ENCODE results near the gene KRTAP4-7. TPM values are rescaled to one million over a fixed set of nuclear protein-coding genes. Genes with fewer than 3 reads are reported as not detected.
"Not testable (repeated sequence)": the region's sequence is repeated elsewhere in the genome, so short reads cannot be mapped to it uniquely, and the experiment has no call there.

KRTAP4-7 gene
- not detected for total RNA-seq

GRCh38 chr17:41084100-41084856 lies at the start of gene KRTAP4-7:
KRTAP4-7 (plus strand) TSS chr17:41084150; CDS start chr17:41084207, 57 bp downstream.
- H3K4me1 ChIP-seq, DNase-seq: not testable (repeated sequence)

GRCh38 chr17:41034346-41034935 lies 49.5 kb upstream of the KRTAP4-7 start, which contains the start of gene KRTAP1-3:
KRTAP1-3 (minus strand) TSS chr17:41034874; CDS start chr17:41034821, 53 bp downstream.
- H3K4me3 ChIP-seq; DNase-seq; H3K4me1 ChIP-seq; H3K9me3 ChIP-seq; H3K27me3 ChIP-seq; H3K27ac ChIP-seq; intact Hi-C loops (cut with DNase I); ATAC-seq; H3K36me3 ChIP-seq (replicated peaks in 1 of 2; ENCODE audit: insufficient read depth in 1 of 2, low read depth in 2 of 2): not testable (repeated sequence)
- whole genome bisulfite sequencing, 2 donors = 87 to 89% methylated on average over 7 to 10 of the region's 10 CpGs

More at GRCh38 chr17:41084100-41084856, at the start of gene KRTAP4-7:
- H3K9me3 ChIP-seq; H3K27ac ChIP-seq; ATAC-seq; H3K27me3 ChIP-seq; intact Hi-C loops (cut with DNase I); H3K36me3 ChIP-seq (replicated peaks in 1 of 2; ENCODE audit: insufficient read depth in 1 of 2, low read depth in 2 of 2); H3K4me3 ChIP-seq: not testable (repeated sequence)
- 53 to 58% methylated on average over 6 to 8 of the region's 14 CpGs for WGBS, 2 donors

GRCh38 chr17:41037853-41038350 lies 46.0 kb upstream of the KRTAP4-7 start:
- Histone ChIP-seq H3K4me3 (no peak overlapping the region), H3K9me3 (no peaks in the 10 kb centered on the region), H3K27me3 (no peaks in the 10 kb centered on the region), H3K4me1 (peaks cover 13% of the 10 kb centered on the region), H3K27ac (no peak overlapping the region), H3K36me3 (replicated peaks in 1 of 2; ENCODE audit: insufficient read depth in 1 of 2, low read depth in 2 of 2) (no peaks in the 10 kb centered on the region)
- ATAC-seq = no peak
- 66 to 79% methylated on average over 2 of the region's 2 CpGs for WGBS, 2 donors
- DNase-seq = no peak
- intact Hi-C loops (cut with DNase I) = no loop called here
- TF ChIP-seq CTCF (IDR thresholded peaks at IDR 0.05) (no peak), POLR2A (IDR thresholded peaks at IDR 0.05) (no peak)

GRCh38 chr17:41040783-41041571 lies 43.0 kb upstream of the KRTAP4-7 start, which contains the start of gene KRTAP1-1:
KRTAP1-1 (minus strand) TSS chr17:41041450; CDS start chr17:41041397, 53 bp downstream.
- DNase-seq (peak; percentile 62 to 82 (median 71)), ATAC-seq (peak; percentile 73)
- intact Hi-C loops (cut with DNase I); H3K36me3 ChIP-seq (replicated peaks in 1 of 2; ENCODE audit: insufficient read depth in 1 of 2, low read depth in 2 of 2); H3K9me3 ChIP-seq; H3K27me3 ChIP-seq; H3K4me3 ChIP-seq: not testable (repeated sequence)
- H3K4me1 ChIP-seq = peaks cover 13% of the 10 kb centered on the region
- H3K27ac ChIP-seq = peak within 1 kb of the TSS in 3 of 4 donors; percentile 35 to 60 (median 49)
- TF ChIP-seq CTCF (IDR thresholded peaks at IDR 0.05) = peak in 3 of 7 experiments; percentile 23 to 40 (median 32)
- 48% methylated on average over 11 to 14 of the region's 14 CpGs for WGBS, 2 donors

GRCh38 chr17:41042953-41043352 lies 41.0 kb upstream of the KRTAP4-7 start:
- Histone ChIP-seq H3K4me3 (no peak overlapping the region), H3K27me3 (no peaks in the 10 kb centered on the region), H3K27ac (no peak overlapping the region), H3K9me3 (no peaks in the 10 kb centered on the region), H3K36me3 (replicated peaks in 1 of 2; ENCODE audit: insufficient read depth in 1 of 2, low read depth in 2 of 2) (no peaks in the 10 kb centered on the region), H3K4me1 (peaks cover 13% of the 10 kb centered on the region)
- no peak for ATAC-seq
- WGBS, 2 donors = 96 to 100% methylated on average over 1 of the region's 1 CpG
- intact Hi-C loops (cut with DNase I) = no loop called here
- DNase-seq = no peak
- TF ChIP-seq POLR2A (IDR thresholded peaks at IDR 0.05) (no peak), CTCF (IDR thresholded peaks at IDR 0.05) (no peak)

DNA sequence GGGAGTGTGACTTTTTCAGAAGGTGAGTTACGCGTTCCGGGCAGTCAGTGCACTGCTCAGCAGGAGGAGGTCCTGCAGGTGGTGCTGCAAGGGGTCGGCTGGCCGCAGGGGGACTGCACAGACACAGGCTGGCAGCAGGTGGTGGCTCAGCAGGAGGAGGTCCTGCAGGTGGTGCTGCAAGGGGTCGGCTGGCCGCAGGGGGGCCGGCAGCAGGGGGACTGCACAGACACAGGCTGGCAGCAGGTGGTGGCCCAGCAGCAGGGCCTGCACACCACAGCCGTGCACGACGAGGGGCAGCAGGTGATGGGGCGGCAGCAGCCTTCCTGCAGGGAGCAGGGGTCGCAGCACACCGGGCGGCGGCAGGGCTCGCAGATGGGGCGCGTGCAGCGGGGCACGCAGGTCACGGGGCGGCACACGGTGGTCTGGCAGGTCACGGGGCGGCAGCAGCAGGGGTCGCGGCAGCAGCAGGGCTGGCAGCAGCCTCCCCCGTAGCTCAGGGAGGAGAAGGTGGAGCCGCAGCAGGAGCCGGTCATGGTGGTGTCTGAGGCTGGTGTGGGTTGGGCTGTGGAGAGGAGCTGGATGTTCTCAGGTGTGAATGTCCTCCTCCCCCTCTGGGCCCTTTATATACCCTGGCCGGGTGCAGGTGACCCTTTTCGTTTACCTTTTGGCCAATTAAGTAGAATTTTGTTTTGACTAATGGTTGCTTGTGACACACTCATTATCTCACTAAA lies 37.0 kb upstream of the KRTAP4-7 start, which contains the start of gene KRTAP2-1:
KRTAP2-1 (minus strand) TSS at position 582 of the 731 bp plus-strand sequence; CDS start at position 533, 49 bp downstream.
- H3K4me1 ChIP-seq; H3K27me3 ChIP-seq; H3K27ac ChIP-seq; H3K36me3 ChIP-seq (replicated peaks in 1 of 2; ENCODE audit: insufficient read depth in 1 of 2, low read depth in 2 of 2); H3K9me3 ChIP-seq; DNase-seq; intact Hi-C loops (cut with DNase I); ATAC-seq; H3K4me3 ChIP-seq: not testable (repeated sequence)
- WGBS, 2 donors = 38 to 41% methylated on average over 8 to 12 of the region's 33 CpGs
